Heart left ventricle (tissue), 13 donors: ENCODE results near the gene DOCK2.

Experiments
- POLR2A ChIP-seq, 2 donors: fragments of 450-650 bp; IDR thresholded peaks; one replicate each; pipeline ENCODE4 v1.6.1; 2017; ENCODE audit warnings: antibody characterized with exemption in 2 of 2, mild to moderate bottlenecking in 2 of 2, moderate library complexity in 2 of 2
- TF ChIP-seq, protein P1 (sequence below), 12 donors: fragments of 200-600 bp; sonication (generic) in 4 of 12; IDR thresholded peaks; one replicate each; pipeline versions ENCODE4 v1.5.0 to v1.8.0; 2018 to 2022; ENCODE audit warnings: antibody characterized with exemption in 12 of 12, mild to moderate bottlenecking in 5 of 12
- donor health status: ischemic (EF 13 %, LVEDD 7.1; RV severe dilation, severe dysfunction).
- donor health status: DM: no; HTN: yes; CAD: no.
- donor health status: DM: no; HTN: no; CAD: no.
- donor health status: ischemic (EF 25% LVEDD 6.9; RV normal size, moderate dysfunction).
- donor health status: ischemic (EF 25% LVEDD 5.7; RV mildly dilated, moderate dysfunction).
- donor health status: ischemic (EF 35%, LVEDD 5.7; RV mildly dilated, moderate dysfunction).
- donor health status: nonischemic (EF 11% LVEDD 7.7; RV severe dilation, severe dysfunction).
- donor health status: DM: yes; HTN: yes; CAD: no.
- donor health status: PGD.
- donor health status: ischemic (EF 29% LVEDD 5.4; RV normal size, mild dysfunction).
- donor health status: nonischemic (EF 23%, LVEDD 6.1; RV moderate dilation, normal function).

- TF ChIP-seq, protein P1, sequence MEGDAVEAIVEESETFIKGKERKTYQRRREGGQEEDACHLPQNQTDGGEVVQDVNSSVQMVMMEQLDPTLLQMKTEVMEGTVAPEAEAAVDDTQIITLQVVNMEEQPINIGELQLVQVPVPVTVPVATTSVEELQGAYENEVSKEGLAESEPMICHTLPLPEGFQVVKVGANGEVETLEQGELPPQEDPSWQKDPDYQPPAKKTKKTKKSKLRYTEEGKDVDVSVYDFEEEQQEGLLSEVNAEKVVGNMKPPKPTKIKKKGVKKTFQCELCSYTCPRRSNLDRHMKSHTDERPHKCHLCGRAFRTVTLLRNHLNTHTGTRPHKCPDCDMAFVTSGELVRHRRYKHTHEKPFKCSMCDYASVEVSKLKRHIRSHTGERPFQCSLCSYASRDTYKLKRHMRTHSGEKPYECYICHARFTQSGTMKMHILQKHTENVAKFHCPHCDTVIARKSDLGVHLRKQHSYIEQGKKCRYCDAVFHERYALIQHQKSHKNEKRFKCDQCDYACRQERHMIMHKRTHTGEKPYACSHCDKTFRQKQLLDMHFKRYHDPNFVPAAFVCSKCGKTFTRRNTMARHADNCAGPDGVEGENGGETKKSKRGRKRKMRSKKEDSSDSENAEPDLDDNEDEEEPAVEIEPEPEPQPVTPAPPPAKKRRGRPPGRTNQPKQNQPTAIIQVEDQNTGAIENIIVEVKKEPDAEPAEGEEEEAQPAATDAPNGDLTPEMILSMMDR (IDR thresholded peaks at IDR 0.05), result no peak
- no peak for TF ChIP-seq POLR2A (IDR thresholded peaks at IDR 0.05)
These were observed 232.0 kb downstream of the DOCK2 start for GRCh38 chr5:169869066-169869465.
